Tibial artery (tissue), 4 donors: ENCODE measurements around the gene PPP1CA.
A peak's percentile ranks its signal among the peaks of the same experiment; 100 is the strongest.

Source experiments
- DNase-seq, 2 donors: peaks; one replicate each; pipeline ENCODE4 v3.0.0-alpha.2; 2019
- H3K27ac ChIP-seq, 2 donors: fragments of 200-600 bp; sonication (generic) in 1 of 2; 1 replicate in 1 of 2; 2 replicates in 1 of 2; pipeline ENCODE4 v1.5.1; 2018 to 2019; ENCODE audit warnings: mild to moderate bottlenecking in 1 of 2
- H3K27me3 ChIP-seq, 2 donors: fragments of 200-600 bp; sonication (generic) in 1 of 2; one replicate each; pipeline versions ENCODE4 v1.5.1 to v1.6.0; 2016 to 2019
- H3K36me3 ChIP-seq, 3 donors: fragments of 200-600 bp; sonication (generic) in 2 of 3; one replicate each; pipeline ENCODE4 v1.5.1; 2016 to 2019; ENCODE audit warnings: mild to moderate bottlenecking in 2 of 3
- H3K4me1 ChIP-seq, 4 donors: fragments of 200-600 bp; sonication (generic) in 2 of 4; 1 replicate in 3 of 4; 2 replicates in 1 of 4; pipeline ENCODE4 v1.5.1; 2016 to 2019
- H3K4me3 ChIP-seq, 2 donors: fragments of 200-600 bp; sonication (generic) in 1 of 2; 1 replicate in 1 of 2; 2 replicates in 1 of 2; pipeline ENCODE4 v1.5.1; 2018 to 2019; ENCODE audit warnings: mild to moderate bottlenecking in 2 of 2
- H3K9me3 ChIP-seq, 3 donors: fragments of 200-600 bp; sonication (generic) in 1 of 3; one replicate each; pipeline ENCODE4 v1.5.1; 2016 to 2019
- CTCF ChIP-seq, 2 experiments: fragments of 200-600 bp in 1 of 2; fragments of 450-650 bp in 1 of 2; IDR thresholded peaks; one replicate each; pipeline ENCODE4 v1.5.1; 2017 to 2019; ENCODE audit warnings: antibody characterized with exemption in 2 of 2, mild to moderate bottlenecking in 1 of 2, moderate library complexity in 1 of 2
- intact Hi-C: fragments of 100-400 bp; cut with DNase I; formaldehyde crosslinking; loops from one replicate; pipeline ENCODE4 v1.15.0; 2023; ENCODE audit warnings: low total_unique reads

Gene PPP1CA

GRCh38 chr11:67435727-67436458, 34.2 kb upstream of the PPP1CA start:
- H3K27ac ChIP-seq, result peak overlapping the region; percentile 60 to 71
- H3K4me3 ChIP-seq, result no peak overlapping the region
- TF ChIP-seq CTCF (IDR thresholded peaks at IDR 0.05), result no peak
- H3K4me1 ChIP-seq, result peaks cover 0 to 39% (median 23%) of the 10 kb centered on the region in 4 donors
- intact Hi-C loops, result no loop called here
- no peaks in the 10 kb centered on the region for H3K9me3 ChIP-seq
- peak in 1 of 2 donors; percentile 66 for DNase-seq
- peaks cover 26 to 99% (median 83%) of the 10 kb centered on the region in 3 donors for H3K36me3 ChIP-seq
- H3K27me3 ChIP-seq, result no peaks in the 10 kb centered on the region

GRCh38 chr11:67435031-67435726, 33.5 kb upstream of the PPP1CA start:
- no peak for DNase-seq
- H3K27me3 ChIP-seq, result no peaks in the 10 kb centered on the region
- H3K27ac ChIP-seq, result peak overlapping the region; percentile 60 to 71
- peaks cover 0 to 33% (median 18%) of the 10 kb centered on the region in 4 donors for H3K4me1 ChIP-seq
- no peak for TF ChIP-seq CTCF (IDR thresholded peaks at IDR 0.05)
- intact Hi-C loops, result no loop called here
- H3K36me3 ChIP-seq, result peaks cover 33 to 99% (median 81%) of the 10 kb centered on the region in 3 donors
- H3K9me3 ChIP-seq, result no peaks in the 10 kb centered on the region
- H3K4me3 ChIP-seq, result no peak overlapping the region

- H3K4me3 ChIP-seq, result no peak overlapping the region
- peaks cover 34 to 95% (median 76%) of the 10 kb centered on the region in 3 donors for H3K36me3 ChIP-seq
- no peaks in the 10 kb centered on the region for H3K9me3 ChIP-seq
- peaks cover 0 to 33% (median 20%) of the 10 kb centered on the region in 4 donors for H3K4me1 ChIP-seq
- no peak for DNase-seq
- peak overlapping the region in 1 of 2 donors; percentile 71 for H3K27ac ChIP-seq
- intact Hi-C loops, result no loop called here
- TF ChIP-seq CTCF (IDR thresholded peaks at IDR 0.05), result no peak
- no peaks in the 10 kb centered on the region for H3K27me3 ChIP-seq
These were observed 32.8 kb upstream of the PPP1CA start for GRCh38 chr11:67434395-67434881.

- TF ChIP-seq CTCF (IDR thresholded peaks at IDR 0.05), result no peak
- intact Hi-C loops, result no loop called here
- DNase-seq, result no peak
- H3K27ac ChIP-seq, result no peak overlapping the region
- H3K9me3 ChIP-seq, result no peaks in the 10 kb centered on the region
- peaks cover 0 to 35% (median 25%) of the 10 kb centered on the region in 4 donors for H3K4me1 ChIP-seq
- no peaks in the 10 kb centered on the region for H3K27me3 ChIP-seq
- no peak overlapping the region for H3K4me3 ChIP-seq
- peaks cover 34 to 90% (median 75%) of the 10 kb centered on the region in 3 donors for H3K36me3 ChIP-seq
These were observed 32.1 kb upstream of the PPP1CA start for GRCh38 chr11:67433536-67434394.

GRCh38 chr11:67432655-67433349, 31.1 kb upstream of the PPP1CA start:
- intact Hi-C loops, result no loop called here
- no peak for DNase-seq
- no peak overlapping the region for H3K27ac ChIP-seq
- no peak overlapping the region for H3K4me3 ChIP-seq
- H3K4me1 ChIP-seq, result peaks cover 0 to 39% (median 26%) of the 10 kb centered on the region in 4 donors
- no peaks in the 10 kb centered on the region for H3K9me3 ChIP-seq
- H3K36me3 ChIP-seq, result peaks cover 34 to 80% (median 67%) of the 10 kb centered on the region in 3 donors
- H3K27me3 ChIP-seq, result no peaks in the 10 kb centered on the region
- no peak for TF ChIP-seq CTCF (IDR thresholded peaks at IDR 0.05)
